WTC11 (cell line): Measurements from ENCODE around the gene CALN1. TPM values are rescaled to one million over a fixed set of nuclear protein-coding genes. Genes with fewer than 3 reads are reported as not detected.

ENCODE experiments used
- ATAC-seq: fragments of 200-7000 bp; cut with Tn5 transposase; 2 replicates; pipeline ENCODE4 v1.10.0; 2021; ENCODE audit warnings: mild to moderate bottlenecking, moderate library complexity
- CTCF ChIA-PET: fragments of 300-600 bp; sonication (Branson Sonifier 250); formaldehyde crosslinking; loops from one replicate; lab custom pipeline; 2021; ENCODE audit warnings: antibody characterized with exemption; lab: Charles Lee
- POLR2A ChIA-PET: fragments of 350-600 bp; sonication (Branson Sonifier 250); formaldehyde crosslinking; loops from one replicate; lab custom pipeline; 2021; ENCODE audit warnings: antibody characterized with exemption; lab: Charles Lee
- DNase-seq: peaks from one replicate; pipeline ENCODE4 v3.0.0; 2021; ENCODE audit warnings: low spot score
- H3K27ac Mint-ChIP-seq: 2 replicates; pipeline ENCODE4 v1.8.0; 2021; ENCODE audit warnings: mixed read lengths
- H3K27me3 Mint-ChIP-seq: 2 replicates; pipeline ENCODE4 v1.8.0; 2021; ENCODE audit warnings: low read depth, mild to moderate bottlenecking, moderate library complexity, mixed read lengths
- H3K36me3 Mint-ChIP-seq: 2 replicates; pipeline ENCODE4 v1.8.0; 2021; ENCODE audit warnings: mixed read lengths
- H3K4me1 Mint-ChIP-seq: 2 replicates; pipeline ENCODE4 v1.8.0; 2022; ENCODE audit warnings: mixed read lengths
- H3K4me3 Mint-ChIP-seq: 2 replicates; pipeline ENCODE4 v1.8.0; 2021; ENCODE audit warnings: mild to moderate bottlenecking, moderate library complexity, mixed read lengths
- H3K9me3 Mint-ChIP-seq: 2 replicates; pipeline ENCODE4 v1.8.0; 2021; ENCODE audit warnings: mixed read lengths
- CBFB ChIP-seq: sonication (generic); formaldehyde crosslinking; IDR thresholded peaks from 2 replicates; pipeline ENCODE4 v1.8.1; 2022; ENCODE audit warnings: mild to moderate bottlenecking, low read depth, missing genetic modification reagents
- CREM ChIP-seq: sonication (generic); formaldehyde crosslinking; IDR thresholded peaks from 2 replicates; pipeline ENCODE4 v1.8.1; 2022; ENCODE audit warnings: mild to moderate bottlenecking, missing genetic modification reagents, moderate library complexity
- EMX1 ChIP-seq: fragments of 250-450 bp; sonication (Bioruptor Pico); IDR thresholded peaks from 2 replicates; pipeline ENCODE4 v1.8.0; 2021; ENCODE audit warnings: mild to moderate bottlenecking
- FOXP1 ChIP-seq: sonication (generic); formaldehyde crosslinking; IDR thresholded peaks from 2 replicates; pipeline ENCODE4 v1.8.0; 2022; ENCODE audit warnings: missing genetic modification reagents, mild to moderate bottlenecking, moderate library complexity, borderline replicate concordance
- JAZF1 ChIP-seq: fragments of 250-450 bp; sonication (Bioruptor Pico); IDR thresholded peaks from 2 replicates; pipeline ENCODE4 v1.9.0; 2021; ENCODE audit warnings: moderate library complexity, mild to moderate bottlenecking, inconsistent platforms
- MXD4 ChIP-seq: fragments of 250-450 bp; sonication (Bioruptor Pico); IDR thresholded peaks from 2 replicates; pipeline ENCODE4 v1.8.0; 2021; ENCODE audit warnings: mild to moderate bottlenecking, moderate library complexity, borderline replicate concordance
- MYBL2 ChIP-seq: sonication (generic); formaldehyde crosslinking; IDR thresholded peaks from 2 replicates; pipeline ENCODE4 v1.8.1; 2023; ENCODE audit warnings: mild to moderate bottlenecking, moderate library complexity, missing genetic modification reagents
- NFATC4 ChIP-seq: fragments of 250-450 bp; sonication (Bioruptor Pico); IDR thresholded peaks from 2 replicates; pipeline ENCODE4 v1.9.0; 2021; ENCODE audit warnings: mild to moderate bottlenecking
- NFE2L1 ChIP-seq: sonication (generic); formaldehyde crosslinking; IDR thresholded peaks from 2 replicates; pipeline ENCODE4 v1.8.1; 2023; ENCODE audit warnings: missing genetic modification reagents
- NR1H2 ChIP-seq: sonication (generic); formaldehyde crosslinking; IDR thresholded peaks from 2 replicates; pipeline ENCODE4 v1.9.0; 2021; ENCODE audit warnings: mild to moderate bottlenecking, moderate library complexity, missing genetic modification reagents
- SMAD4 ChIP-seq: sonication (generic); formaldehyde crosslinking; IDR thresholded peaks from 2 replicates; pipeline ENCODE4 v1.8.0; 2022; ENCODE audit warnings: mild to moderate bottlenecking, missing genetic modification reagents
- ZBTB21 ChIP-seq: sonication (generic); formaldehyde crosslinking; IDR thresholded peaks from 2 replicates; pipeline ENCODE4 v1.8.1; 2023; ENCODE audit warnings: mild to moderate bottlenecking, missing genetic modification reagents, borderline replicate concordance
- ZNF138 ChIP-seq: sonication (generic); formaldehyde crosslinking; conservative IDR thresholded peaks from 2 replicates; pipeline ENCODE4 v1.8.1; 2022; ENCODE audit warnings: mild to moderate bottlenecking, moderate library complexity, missing genetic modification reagents
- ZNF423 ChIP-seq: fragments of 250-450 bp; sonication (Bioruptor Pico); IDR thresholded peaks from 2 replicates; pipeline ENCODE4 v2.1.2; 2022; ENCODE audit warnings: mild to moderate bottlenecking, moderate library complexity
- total RNA-seq: library from RNA; stranded (reverse); gene quantifications from 3 replicates; pipeline ENCODE4 v1.2.3, GENCODE V29; 2021
- TF ChIP-seq, protein P1 (sequence below): sonication (generic); formaldehyde crosslinking; IDR thresholded peaks from 2 replicates; pipeline ENCODE4 v1.8.1; 2023; ENCODE audit warnings: mild to moderate bottlenecking, missing genetic modification reagents
- TF ChIP-seq, protein P2 (sequence below): fragments of 250-450 bp; sonication (Bioruptor Pico); IDR thresholded peaks from 2 replicates; pipeline ENCODE4 v1.8.0; 2021; ENCODE audit warnings: mild to moderate bottlenecking
- TF ChIP-seq, protein P3 (sequence below): sonication (generic); formaldehyde crosslinking; IDR thresholded peaks from 2 replicates; pipeline ENCODE4 v1.8.0; 2022; ENCODE audit warnings: mild to moderate bottlenecking, missing genetic modification reagents
- TF ChIP-seq, protein P4 (sequence below): sonication (generic); formaldehyde crosslinking; IDR thresholded peaks from 2 replicates; pipeline ENCODE4 v1.8.1; 2023; ENCODE audit warnings: mild to moderate bottlenecking, missing genetic modification reagents, moderate library complexity
- TF ChIP-seq, protein P5 (sequence below): fragments of 250-450 bp; sonication (Bioruptor Pico); conservative IDR thresholded peaks from 2 replicates; pipeline ENCODE4 v1.9.0; 2021; ENCODE audit warnings: mild to moderate bottlenecking
- TF ChIP-seq, protein P6 (sequence below): sonication (generic); formaldehyde crosslinking; IDR thresholded peaks from 2 replicates; pipeline ENCODE4 v1.8.1; 2022; ENCODE audit warnings: missing genetic modification reagents, borderline replicate concordance
- TF ChIP-seq, protein P7 (sequence below): fragments of 250-450 bp; sonication (Bioruptor Pico); IDR thresholded peaks from 2 replicates; pipeline ENCODE4 v2.1.2; 2022; ENCODE audit warnings: mild to moderate bottlenecking, moderate library complexity
- TF ChIP-seq, protein P8 (sequence below): sonication (generic); formaldehyde crosslinking; IDR thresholded peaks from 2 replicates; pipeline ENCODE4 v1.8.1; 2022; ENCODE audit warnings: mild to moderate bottlenecking, moderate library complexity, missing genetic modification reagents
- TF ChIP-seq, protein P9 (sequence below): sonication (generic); formaldehyde crosslinking; IDR thresholded peaks from 2 replicates; pipeline ENCODE4 v1.8.1; 2022; ENCODE audit warnings: mild to moderate bottlenecking, missing genetic modification reagents, moderate library complexity, borderline replicate concordance

CALN1 gene
- total RNA-seq, 1 experiment from 2014 or later, result 10.5 TPM

DNA sequence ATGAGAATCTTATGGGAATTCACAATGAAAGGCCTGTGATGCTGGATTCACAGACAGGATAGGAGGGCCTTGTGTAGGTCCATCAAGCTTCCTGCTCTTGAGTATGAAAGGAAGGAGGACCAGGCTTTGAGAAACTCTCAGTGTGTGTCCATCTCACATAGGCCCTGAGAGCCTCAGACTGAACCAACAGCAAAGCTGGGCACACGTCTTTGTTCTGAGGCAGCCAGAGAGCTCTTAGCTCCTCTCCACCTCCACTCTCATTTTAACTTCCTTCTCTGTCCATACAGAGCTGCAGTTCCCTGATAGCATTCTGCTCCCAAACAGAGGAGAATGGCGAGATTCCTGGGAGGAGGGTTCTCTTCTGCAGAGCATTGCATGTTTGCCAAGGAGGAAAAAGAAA, 515.6 kb downstream of the CALN1 start:
- POLR2A ChIA-PET, result no interaction called here
- Mint-ChIP-seq H3K36me3 (no peaks in the 10 kb centered on the region), H3K9me3 (no peaks in the 10 kb centered on the region), H3K27ac (peak overlapping the region; percentile 54), H3K4me1 (peaks cover 15% of the 10 kb centered on the region), H3K27me3 (no peaks in the 10 kb centered on the region), H3K4me3 (no peak overlapping the region)
- no peak for TF ChIP-seq ZNF423 (CRISPR knock-in tag)
- no peak for TF ChIP-seq FOXP1 (CRISPR knock-in tag)
- no peak for TF ChIP-seq CBFB (CRISPR knock-in tag)
- TF ChIP-seq NFATC4, result no peak
- TF ChIP-seq, protein P1, sequence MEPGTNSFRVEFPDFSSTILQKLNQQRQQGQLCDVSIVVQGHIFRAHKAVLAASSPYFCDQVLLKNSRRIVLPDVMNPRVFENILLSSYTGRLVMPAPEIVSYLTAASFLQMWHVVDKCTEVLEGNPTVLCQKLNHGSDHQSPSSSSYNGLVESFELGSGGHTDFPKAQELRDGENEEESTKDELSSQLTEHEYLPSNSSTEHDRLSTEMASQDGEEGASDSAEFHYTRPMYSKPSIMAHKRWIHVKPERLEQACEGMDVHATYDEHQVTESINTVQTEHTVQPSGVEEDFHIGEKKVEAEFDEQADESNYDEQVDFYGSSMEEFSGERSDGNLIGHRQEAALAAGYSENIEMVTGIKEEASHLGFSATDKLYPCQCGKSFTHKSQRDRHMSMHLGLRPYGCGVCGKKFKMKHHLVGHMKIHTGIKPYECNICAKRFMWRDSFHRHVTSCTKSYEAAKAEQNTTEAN (CRISPR knock-in tag), result no peak
- TF ChIP-seq, protein P2, sequence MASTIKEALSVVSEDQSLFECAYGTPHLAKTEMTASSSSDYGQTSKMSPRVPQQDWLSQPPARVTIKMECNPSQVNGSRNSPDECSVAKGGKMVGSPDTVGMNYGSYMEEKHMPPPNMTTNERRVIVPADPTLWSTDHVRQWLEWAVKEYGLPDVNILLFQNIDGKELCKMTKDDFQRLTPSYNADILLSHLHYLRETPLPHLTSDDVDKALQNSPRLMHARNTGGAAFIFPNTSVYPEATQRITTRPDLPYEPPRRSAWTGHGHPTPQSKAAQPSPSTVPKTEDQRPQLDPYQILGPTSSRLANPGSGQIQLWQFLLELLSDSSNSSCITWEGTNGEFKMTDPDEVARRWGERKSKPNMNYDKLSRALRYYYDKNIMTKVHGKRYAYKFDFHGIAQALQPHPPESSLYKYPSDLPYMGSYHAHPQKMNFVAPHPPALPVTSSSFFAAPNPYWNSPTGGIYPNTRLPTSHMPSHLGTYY (CRISPR knock-in tag), result no peak
- TF ChIP-seq, protein P3, sequence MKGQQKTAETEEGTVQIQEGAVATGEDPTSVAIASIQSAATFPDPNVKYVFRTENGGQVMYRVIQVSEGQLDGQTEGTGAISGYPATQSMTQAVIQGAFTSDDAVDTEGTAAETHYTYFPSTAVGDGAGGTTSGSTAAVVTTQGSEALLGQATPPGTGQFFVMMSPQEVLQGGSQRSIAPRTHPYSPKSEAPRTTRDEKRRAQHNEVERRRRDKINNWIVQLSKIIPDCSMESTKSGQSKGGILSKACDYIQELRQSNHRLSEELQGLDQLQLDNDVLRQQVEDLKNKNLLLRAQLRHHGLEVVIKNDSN (CRISPR knock-in tag), result no peak
- no peak for TF ChIP-seq MYBL2 (CRISPR knock-in tag)
- TF ChIP-seq NR1H2 (CRISPR knock-in tag), result no peak
- TF ChIP-seq EMX1, result no peak
- TF ChIP-seq, protein P4, sequence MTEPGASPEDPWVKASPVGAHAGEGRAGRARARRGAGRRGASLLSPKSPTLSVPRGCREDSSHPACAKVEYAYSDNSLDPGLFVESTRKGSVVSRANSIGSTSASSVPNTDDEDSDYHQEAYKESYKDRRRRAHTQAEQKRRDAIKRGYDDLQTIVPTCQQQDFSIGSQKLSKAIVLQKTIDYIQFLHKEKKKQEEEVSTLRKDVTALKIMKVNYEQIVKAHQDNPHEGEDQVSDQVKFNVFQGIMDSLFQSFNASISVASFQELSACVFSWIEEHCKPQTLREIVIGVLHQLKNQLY (CRISPR knock-in tag), result no peak
- TF ChIP-seq ZBTB21, result no peak
- TF ChIP-seq CREM (CRISPR knock-in tag), result no peak
- DNase-seq, result no peak
- CTCF ChIA-PET, result interaction anchor here (1.6 to 2.2 kb wide), 2 partner anchors 29 to 144 kb away, joined by 5 to 6 read pairs; no protein-coding TSS in a partner anchor
- peak; percentile 60 for ATAC-seq

DNA sequence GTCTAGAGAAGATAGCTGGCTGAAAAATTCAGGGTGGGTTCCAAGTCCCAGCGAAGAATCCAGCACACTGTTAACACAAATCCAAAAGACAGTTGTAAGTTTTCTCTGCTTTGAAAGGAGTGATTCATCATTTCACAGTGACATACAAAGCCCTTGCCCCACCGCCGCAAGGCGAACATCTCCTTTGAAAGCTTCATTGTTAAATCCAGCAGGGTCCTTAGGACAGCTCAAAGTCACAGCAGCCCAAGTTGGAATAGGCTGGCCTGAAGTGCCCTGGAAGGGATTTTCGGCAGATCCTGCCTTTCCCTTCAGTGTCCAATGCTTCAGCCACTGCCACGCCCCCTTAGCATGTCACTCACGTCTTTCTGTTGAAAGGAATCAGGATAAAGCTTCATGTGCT, 526.1 kb downstream of the CALN1 start:
- H3K4me1 Mint-ChIP-seq, result peaks cover 8% of the 10 kb centered on the region
- H3K4me3 Mint-ChIP-seq, result no peak overlapping the region
- H3K27me3 Mint-ChIP-seq, result no peaks in the 10 kb centered on the region
- no peak for ATAC-seq
- no peak for DNase-seq
- no peak overlapping the region for H3K27ac Mint-ChIP-seq
- ChIA-PET CTCF (interaction anchor here (0.8 to 1.0 kb wide), 2 partner anchors 15 to 40 kb away, joined by 3 to 4 read pairs; no protein-coding TSS in a partner anchor), POLR2A (no interaction called here)
- H3K36me3 Mint-ChIP-seq, result peaks cover 9% of the 10 kb centered on the region
- H3K9me3 Mint-ChIP-seq, result peaks cover 26% of the 10 kb centered on the region
- TF ChIP-seq SMAD4 (CRISPR knock-in tag) (no peak), JAZF1 (CRISPR knock-in tag) (no peak), MXD4 (no peak), NFE2L1 (no peak), ZNF138 (CRISPR knock-in tag) (no peak)
- TF ChIP-seq, protein P5, sequence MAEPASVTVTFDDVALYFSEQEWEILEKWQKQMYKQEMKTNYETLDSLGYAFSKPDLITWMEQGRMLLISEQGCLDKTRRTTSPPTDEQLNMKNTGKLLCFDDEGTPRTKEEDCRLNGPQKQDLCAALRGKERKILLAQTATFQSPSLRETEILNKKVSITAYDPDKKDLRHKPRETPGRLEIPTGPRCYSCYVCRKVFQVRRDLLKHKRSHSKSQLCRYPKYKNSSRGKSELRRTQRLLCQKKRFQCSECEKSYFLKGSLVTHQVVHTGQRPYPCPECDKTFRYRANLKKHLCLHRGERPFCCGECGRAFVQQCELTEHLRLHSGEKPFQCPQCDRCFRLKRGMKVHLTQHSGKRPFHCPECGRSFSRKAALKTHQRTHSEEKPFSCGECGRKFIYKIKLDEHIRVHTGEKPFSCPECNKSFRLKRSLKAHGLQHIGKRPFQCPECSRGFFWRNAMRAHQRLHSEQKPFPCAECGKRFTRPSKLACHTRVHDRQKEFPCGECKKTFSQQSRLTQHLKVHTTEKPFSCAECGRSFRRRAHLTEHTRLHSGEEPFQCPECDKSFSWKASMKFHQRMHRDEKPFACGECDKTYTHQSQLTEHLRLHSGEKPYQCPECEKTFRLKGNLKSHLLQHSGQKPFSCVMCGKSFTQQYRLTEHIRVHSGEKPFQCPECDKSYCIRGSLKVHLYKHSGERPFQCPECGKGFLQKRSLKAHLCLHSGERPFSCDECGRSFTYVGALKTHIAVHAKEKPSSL (CRISPR knock-in tag), result no peak
- TF ChIP-seq, protein P6, sequence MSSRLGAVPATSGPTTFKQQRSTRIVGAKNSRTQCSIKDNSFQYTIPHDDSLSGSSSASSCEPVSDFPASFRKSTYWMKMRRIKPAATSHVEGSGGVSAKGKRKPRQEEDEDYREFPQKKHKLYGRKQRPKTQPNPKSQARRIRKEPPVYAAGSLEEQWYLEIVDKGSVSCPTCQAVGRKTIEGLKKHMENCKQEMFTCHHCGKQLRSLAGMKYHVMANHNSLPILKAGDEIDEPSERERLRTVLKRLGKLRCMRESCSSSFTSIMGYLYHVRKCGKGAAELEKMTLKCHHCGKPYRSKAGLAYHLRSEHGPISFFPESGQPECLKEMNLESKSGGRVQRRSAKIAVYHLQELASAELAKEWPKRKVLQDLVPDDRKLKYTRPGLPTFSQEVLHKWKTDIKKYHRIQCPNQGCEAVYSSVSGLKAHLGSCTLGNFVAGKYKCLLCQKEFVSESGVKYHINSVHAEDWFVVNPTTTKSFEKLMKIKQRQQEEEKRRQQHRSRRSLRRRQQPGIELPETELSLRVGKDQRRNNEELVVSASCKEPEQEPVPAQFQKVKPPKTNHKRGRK (CRISPR knock-in tag), result no peak
- TF ChIP-seq, protein P7, sequence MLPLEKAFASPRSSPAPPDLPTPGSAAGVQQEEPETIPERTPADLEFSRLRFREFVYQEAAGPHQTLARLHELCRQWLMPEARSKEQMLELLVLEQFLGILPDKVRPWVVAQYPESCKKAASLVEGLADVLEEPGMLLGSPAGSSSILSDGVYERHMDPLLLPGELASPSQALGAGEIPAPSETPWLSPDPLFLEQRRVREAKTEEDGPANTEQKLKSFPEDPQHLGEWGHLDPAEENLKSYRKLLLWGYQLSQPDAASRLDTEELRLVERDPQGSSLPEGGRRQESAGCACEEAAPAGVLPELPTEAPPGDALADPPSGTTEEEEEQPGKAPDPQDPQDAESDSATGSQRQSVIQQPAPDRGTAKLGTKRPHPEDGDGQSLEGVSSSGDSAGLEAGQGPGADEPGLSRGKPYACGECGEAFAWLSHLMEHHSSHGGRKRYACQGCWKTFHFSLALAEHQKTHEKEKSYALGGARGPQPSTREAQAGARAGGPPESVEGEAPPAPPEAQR (CRISPR knock-in tag), result no peak
- TF ChIP-seq, protein P8, sequence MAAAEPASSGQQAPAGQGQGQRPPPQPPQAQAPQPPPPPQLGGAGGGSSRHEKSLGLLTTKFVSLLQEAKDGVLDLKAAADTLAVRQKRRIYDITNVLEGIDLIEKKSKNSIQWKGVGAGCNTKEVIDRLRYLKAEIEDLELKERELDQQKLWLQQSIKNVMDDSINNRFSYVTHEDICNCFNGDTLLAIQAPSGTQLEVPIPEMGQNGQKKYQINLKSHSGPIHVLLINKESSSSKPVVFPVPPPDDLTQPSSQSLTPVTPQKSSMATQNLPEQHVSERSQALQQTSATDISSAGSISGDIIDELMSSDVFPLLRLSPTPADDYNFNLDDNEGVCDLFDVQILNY (CRISPR knock-in tag), result no peak
- TF ChIP-seq, protein P9, sequence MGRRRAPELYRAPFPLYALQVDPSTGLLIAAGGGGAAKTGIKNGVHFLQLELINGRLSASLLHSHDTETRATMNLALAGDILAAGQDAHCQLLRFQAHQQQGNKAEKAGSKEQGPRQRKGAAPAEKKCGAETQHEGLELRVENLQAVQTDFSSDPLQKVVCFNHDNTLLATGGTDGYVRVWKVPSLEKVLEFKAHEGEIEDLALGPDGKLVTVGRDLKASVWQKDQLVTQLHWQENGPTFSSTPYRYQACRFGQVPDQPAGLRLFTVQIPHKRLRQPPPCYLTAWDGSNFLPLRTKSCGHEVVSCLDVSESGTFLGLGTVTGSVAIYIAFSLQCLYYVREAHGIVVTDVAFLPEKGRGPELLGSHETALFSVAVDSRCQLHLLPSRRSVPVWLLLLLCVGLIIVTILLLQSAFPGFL (CRISPR knock-in tag), result no peak
- TF ChIP-seq, protein P2 (CRISPR knock-in tag), result no peak
